K562 (cell line): ENCODE measurements around the gene SYT17. TPM values are rescaled to one million over a fixed set of nuclear protein-coding genes. Genes with fewer than 3 reads are reported as not detected.

Source experiments
- ATAC-seq: fragments of 200-7000 bp; cut with Tn5 transposase; 3 replicates; pipeline ENCODE4 v1.9.1; 2020; ENCODE audit warnings: moderate library complexity
- BruUV-seq: library from RNA; stranded (reverse); fragments of 400-500 nt; replicated peaks from 2 replicates; lab custom pipeline; 2021; lab: Mats Ljungman, UMichigan
- CTCF ChIA-PET: fragments of 300-600 bp; formaldehyde crosslinking; extraction: SDS; loops from one replicate; lab custom pipeline; 2021; ENCODE audit warnings: low intra/inter-chr PET ratio; lab: Yijun Ruan, JAX
- POLR2A ChIA-PET: fragments of 300-600, 350-650 bp; sonication (Branson Sonifier 250); formaldehyde crosslinking; extraction: SDS; loops from one replicate; lab custom pipeline; 2021; ENCODE audit warnings: antibody characterized with exemption, inconsistent platforms; lab: Yijun Ruan, JAX
- DNase-seq, 4 experiments: peaks; one replicate each; pipeline versions ENCODE4 v3.0.0 to v3.0.0-alpha.2; 2011 to 2018; ENCODE audit warnings: low spot score in 3 of 4, mixed read lengths in 3 of 4; ENCODE audit errors: extremely low read depth in 1 of 4
- FAIRE-seq: peaks from 2 replicates; lab custom pipeline; 2011; peaks lifted over from hg19 to GRCh38; lab: Jason Lieb, UNC
- H2AFZ ChIP-seq: 2 replicates; pipeline ENCODE4 v1.6.0; 2011; ENCODE audit warnings: low read depth, low read length, control low read depth, inconsistent platforms
- H3K27ac ChIP-seq: fragments of 200-600 bp; 3 replicates; pipeline ENCODE4 v1.8.0; 2011; ENCODE audit warnings: low read depth, mild to moderate bottlenecking, control low read depth, inconsistent platforms, low read length, moderate library complexity, mixed read lengths; ENCODE audit errors: extremely low read depth
- H3K27me3 ChIP-seq, 2 experiments: fragments of 300-600 bp in 1 of 2; 2 replicates in 1 of 2; 3 replicates in 1 of 2; pipeline versions ENCODE4 v1.6.0 to v1.8.0; 2011; ENCODE audit warnings: inconsistent platforms in 2 of 2, low read length in 2 of 2, mild to moderate bottlenecking in 1 of 2, mixed read lengths in 1 of 2, moderate library complexity in 1 of 2; ENCODE audit not compliant: control insufficient read depth in 2 of 2, insufficient read depth in 2 of 2
- H3K36me3 ChIP-seq: fragments of 300-600 bp; 3 replicates; pipeline ENCODE4 v1.8.0; 2011; ENCODE audit warnings: mild to moderate bottlenecking, low read length, inconsistent platforms; ENCODE audit not compliant: control insufficient read depth, insufficient read depth
- H3K4me1 ChIP-seq, 2 experiments: fragments of 200-600 bp in 1 of 2; replicated peaks in 1 of 2; 2 replicates in 1 of 2; 3 replicates in 1 of 2; pipeline versions ENCODE4 v1.5.1 to v1.8.0; 2011; ENCODE audit warnings: inconsistent platforms in 2 of 2, low read length in 2 of 2, mild to moderate bottlenecking in 1 of 2, mixed read lengths in 1 of 2, moderate library complexity in 1 of 2; ENCODE audit not compliant: control insufficient read depth in 2 of 2, insufficient read depth in 2 of 2
- H3K4me2 ChIP-seq: 2 replicates; pipeline ENCODE4 v1.6.1; 2011; ENCODE audit warnings: low read length, control low read depth, inconsistent platforms, mixed read lengths; ENCODE audit not compliant: insufficient read depth
- H3K4me3 ChIP-seq: fragments of 200-600 bp; sonication (generic), shearing (Covaris generic); 2 replicates; pipeline ENCODE4 v1.5.1; 2016; ENCODE audit warnings: control low read depth, inconsistent platforms
- H3K79me2 ChIP-seq: fragments of 200-600 bp; 3 replicates; pipeline ENCODE4 v1.8.0; 2011; ENCODE audit warnings: low read length, inconsistent platforms; ENCODE audit not compliant: control insufficient read depth, insufficient read depth
- H3K9ac ChIP-seq, 2 experiments: 2 replicates each; pipeline versions ENCODE4 v1.6.0 to v1.6.1; 2011; ENCODE audit warnings: low read depth in 2 of 2, low read length in 2 of 2, control low read depth in 1 of 2, inconsistent platforms in 1 of 2, mild to moderate bottlenecking in 1 of 2, mixed read lengths in 1 of 2; ENCODE audit not compliant: insufficient read depth in 1 of 2
- H3K9me1 ChIP-seq: one replicate; pipeline ENCODE4 v1.6.0; 2011; ENCODE audit warnings: inconsistent platforms, mild to moderate bottlenecking, low read length, moderate library complexity; ENCODE audit not compliant: control insufficient read depth, insufficient read depth
- H3K9me3 ChIP-seq: replicated peaks from 2 replicates; pipeline ENCODE4 v1.5.1; 2011; ENCODE audit warnings: low read depth, low read length, inconsistent platforms; ENCODE audit not compliant: control insufficient read depth, insufficient read depth
- H4K20me1 ChIP-seq: replicated peaks from 2 replicates; pipeline ENCODE4 v1.6.1; 2011; ENCODE audit warnings: low read length, inconsistent platforms, mixed read lengths; ENCODE audit not compliant: control insufficient read depth, insufficient read depth
- BCLAF1 ChIP-seq, 2 experiments: fragments of 450-650 bp in 1 of 2; IDR thresholded peaks; 2 replicates each; pipeline ENCODE4 v1.6.1; 2011 to 2017; ENCODE audit warnings: low read depth in 2 of 2, antibody characterized with exemption in 1 of 2, borderline replicate concordance in 1 of 2, low read length in 1 of 2, mild to moderate bottlenecking in 1 of 2, mixed read lengths in 1 of 2; ENCODE audit not compliant: control insufficient read depth in 1 of 2
- CSDE1 ChIP-seq, 2 experiments: fragments of 450-650 bp; IDR thresholded peaks; 2 replicates each; pipeline ENCODE4 v1.6.1; 2016; ENCODE audit warnings: mild to moderate bottlenecking in 1 of 2
- DPF2 ChIP-seq: fragments of 450-650 bp; IDR thresholded peaks from 2 replicates; pipeline ENCODE4 v1.6.1; 2016
- EHMT2 ChIP-seq: fragments of 450-650 bp; IDR thresholded peaks from 2 replicates; pipeline ENCODE4 v1.6.1; 2018; ENCODE audit warnings: antibody characterized with exemption
- FOXO4 ChIP-seq: fragments of 450-650 bp; formaldehyde crosslinking; IDR thresholded peaks from 2 replicates; pipeline ENCODE4 v1.4.0; 2020; ENCODE audit warnings: mild to moderate bottlenecking, moderate library complexity
- GABPB1 ChIP-seq: sonication (generic); formaldehyde crosslinking; IDR thresholded peaks from 2 replicates; pipeline ENCODE4 v1.8.0; 2022; ENCODE audit warnings: mild to moderate bottlenecking, missing genetic modification reagents
- HDAC8 ChIP-seq: fragments of 450-650 bp; IDR thresholded peaks from 2 replicates; pipeline ENCODE4 v1.6.1; 2016; ENCODE audit warnings: mild to moderate bottlenecking, missing genetic modification characterization, moderate library complexity, missing compliant biosample characterization
- ILF3 ChIP-seq: fragments of 450-650 bp; IDR thresholded peaks from 2 replicates; pipeline ENCODE4 v1.6.1; 2018; ENCODE audit warnings: antibody characterized with exemption, mild to moderate bottlenecking, moderate library complexity, borderline replicate concordance
- L3MBTL2 ChIP-seq: fragments of 450-650 bp; IDR thresholded peaks from 2 replicates; pipeline ENCODE4 v1.6.1; 2016; ENCODE audit warnings: mild to moderate bottlenecking, moderate library complexity
- MECOM ChIP-seq: fragments of 250-450 bp; sonication (Bioruptor Pico); IDR thresholded peaks from 2 replicates; pipeline ENCODE4 v1.8.0; 2022; ENCODE audit warnings: inconsistent platforms
- RAD51 ChIP-seq: fragments of 450-650 bp; IDR thresholded peaks from 2 replicates; pipeline ENCODE4 v1.7.1; 2016; ENCODE audit warnings: low read depth, mild to moderate bottlenecking, borderline replicate concordance
- TRIM24 ChIP-seq, 2 experiments: fragments of 450-650 bp; IDR thresholded peaks; 2 replicates each; pipeline ENCODE4 v1.6.1; 2016
- XRCC3 ChIP-seq: fragments of 450-650 bp; IDR thresholded peaks from 2 replicates; pipeline ENCODE4 v1.6.1; 2017; ENCODE audit warnings: mild to moderate bottlenecking, moderate library complexity
- ZNF140 ChIP-seq: fragments of 250-450 bp; sonication (Bioruptor Pico); IDR thresholded peaks from 2 replicates; pipeline ENCODE4 v1.8.0; 2021; ENCODE audit warnings: moderate library complexity, mild to moderate bottlenecking, inconsistent platforms
- ZNF311 ChIP-seq: fragments of 250-450 bp; sonication (Bioruptor Pico); IDR thresholded peaks from 2 replicates; pipeline ENCODE4 v1.4.0; 2020; ENCODE audit warnings: mild to moderate bottlenecking, moderate library complexity
- ZNF347 ChIP-seq: fragments of 450-650 bp; formaldehyde crosslinking; IDR thresholded peaks from 2 replicates; pipeline ENCODE4 v1.4.0; 2020; ENCODE audit warnings: low read depth, mild to moderate bottlenecking, moderate library complexity
- ZNF551 ChIP-seq: fragments of 250-450 bp; sonication (Bioruptor Pico); IDR thresholded peaks from 2 replicates; pipeline ENCODE4 v1.5.0; 2021; ENCODE audit warnings: mild to moderate bottlenecking, moderate library complexity
- WGBS: fragments of 100-300 bp; shearing (Covaris generic); methylation state at CpG from one replicate; pipeline ENCODE4 v1.1.6; 2016; ENCODE audit warnings: low coverage, mixed read lengths; ENCODE audit not compliant: insufficient coverage; ENCODE audit errors: missing lambda C conversion rate; 5-methylcytosine and 5-hydroxymethylcytosine counted together
- in situ Hi-C: fragments of 300-500 bp; cut with MboI; formaldehyde crosslinking; loops from 4 replicates; pipeline ENCODE4 v1.15.0; 2018; ENCODE audit warnings: inconsistent platforms, mixed read lengths
- intact Hi-C: fragments of 100-400 bp; cut with micrococcal nuclease; formaldehyde crosslinking; loops from 2 replicates; pipeline ENCODE4 v1.14.2; 2022
- polyA plus RNA-seq, 8 experiments: library from polyadenylated mRNA; depleted of rRNA in 4 of 8; stranded (reverse) in 5 of 8; unstranded in 3 of 8; fragments of >200 nt; fragmentation: Nextera tagmentation in 2 of 8; fragmentation: Illumina TruSeq in 1 of 8; extraction: Ambion mirVana in 2 of 8; extraction: Trizol in 1 of 8; gene quantifications; 2 replicates each; pipeline versions ENCODE4 v1.2.1 to v1.2.3, GENCODE V29; 2011 to 2014; ENCODE audit warnings: inconsistent platforms in 1 of 8, missing spikeins in 1 of 8
- total RNA-seq, 7 experiments: library from RNA; depleted of rRNA in 6 of 7; stranded (reverse); fragments of >200 nt in 6 of 7; fragmentation: Illumina TruSeq in 2 of 7; extraction: Trizol in 2 of 7; gene quantifications; 2 replicates each; pipeline versions ENCODE4 v1.2.1 to v1.2.3, GENCODE V29; 2011 to 2021; ENCODE audit warnings: low replicate concordance in 1 of 7

SYT17 gene
- total and polyA plus RNA-seq, 9 of the 15 experiments (the other 6 are each of a cell fraction or from before 2014, with no cell fraction given) = not detected

- H3K36me3 ChIP-seq = no peaks in the 10 kb centered on the region
- no peaks in the 10 kb centered on the region for H3K9me3 ChIP-seq
- H3K9ac ChIP-seq = no peak overlapping the region
- intact Hi-C loops (no loop called here), in situ Hi-C loops (no loop called here)
- ATAC-seq = peak; percentile 48; the same call in 1 of the 3 replicates
- no peaks in the 10 kb centered on the region for H3K79me2 ChIP-seq
- DNase-seq = peak; percentile 41 to 70 (median 44)
- ChIA-PET CTCF (no interaction called here), POLR2A (no interaction called here)
- peak overlapping the region; percentile 56 for H3K4me2 ChIP-seq
- H3K9me1 ChIP-seq = no peaks in the 10 kb centered on the region
- WGBS = 5% methylated on average over 4 of the region's 4 CpGs
- H2AFZ ChIP-seq = peak overlapping the region; percentile 72
- H3K4me3 ChIP-seq = no peak overlapping the region
- no peak overlapping the region for H3K27ac ChIP-seq
- peaks cover 0 to 10% of the 10 kb centered on the region in 2 experiments; a peak in 2 of 5 replicates for H3K27me3 ChIP-seq
- FAIRE-seq = peak; percentile 49
- no TSS peak for BruUV-seq
- no peaks in the 10 kb centered on the region for H3K4me1 ChIP-seq
- H4K20me1 ChIP-seq = no peaks in the 10 kb centered on the region
- TF ChIP-seq FOXO4 = no peak
- peak; percentile 72 for TF ChIP-seq L3MBTL2
- TF ChIP-seq BCLAF1 (IDR thresholded peaks at IDR 0.05; ENCODE audit: borderline replicate concordance in 1 of 2, control insufficient read depth in 1 of 2, low read depth in 2 of 2, low read length in 1 of 2) = no peak
- TF ChIP-seq MECOM (CRISPR knock-in tag) = peak; percentile 55; the same call in 1 of the 2 replicates
- no peak for TF ChIP-seq CSDE1 (IDR thresholded peaks at IDR 0.05)
- TF ChIP-seq ILF3 = no peak
- TF ChIP-seq ZNF140 (CRISPR knock-in tag) = no peak
- no peak for TF ChIP-seq DPF2
- TF ChIP-seq GABPB1 (CRISPR knock-in tag) = peak; percentile 76
- no peak for TF ChIP-seq XRCC3
- TF ChIP-seq ZNF551 (CRISPR knock-in tag) = no peak
- peak; percentile 89 for TF ChIP-seq RAD51
- TF ChIP-seq EHMT2 = peak; percentile 94
- TF ChIP-seq ZNF347 (CRISPR knock-in tag) = no peak
- no peak for TF ChIP-seq ZNF311 (CRISPR knock-in tag)
- peak in 1 of 2 experiments; percentile 79; a peak in 1 of 4 replicates for TF ChIP-seq TRIM24 (IDR thresholded peaks at IDR 0.05)
- TF ChIP-seq HDAC8 (tag) = 0 out of 2 replicates have a peak, but pooled peaks have one; percentile 48
Measured at GRCh38 chr16:19153876-19154275, 14.2 kb upstream of the SYT17 start.
